Measurements from ENCODE around the gene KCNQ4.

The KCNQ4 gene

DNA sequence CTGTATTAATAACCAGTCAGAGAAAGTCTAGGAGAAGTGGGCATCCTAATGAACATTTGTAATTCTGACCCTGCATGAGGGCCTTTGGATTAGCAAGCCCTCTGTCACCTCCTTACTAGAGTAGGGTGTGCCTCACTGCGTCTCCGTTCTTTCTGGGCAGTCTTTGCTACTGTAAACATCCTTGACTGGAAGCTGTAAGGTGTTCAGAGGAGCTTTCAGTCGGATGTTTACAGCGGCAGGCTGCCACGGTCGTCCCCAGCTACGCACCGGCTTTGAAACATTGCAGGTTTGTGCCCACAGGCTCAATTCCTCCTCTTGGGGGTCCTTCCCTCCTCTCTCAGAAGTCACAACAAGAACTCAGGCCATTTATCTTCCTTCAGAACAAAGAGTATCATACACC, 29.4 kb upstream of the KCNQ4 start:
- no peak for DNase-seq (ENCODE audit: low read depth in 3 of 3, low spot score in 1 of 3)

DNA sequence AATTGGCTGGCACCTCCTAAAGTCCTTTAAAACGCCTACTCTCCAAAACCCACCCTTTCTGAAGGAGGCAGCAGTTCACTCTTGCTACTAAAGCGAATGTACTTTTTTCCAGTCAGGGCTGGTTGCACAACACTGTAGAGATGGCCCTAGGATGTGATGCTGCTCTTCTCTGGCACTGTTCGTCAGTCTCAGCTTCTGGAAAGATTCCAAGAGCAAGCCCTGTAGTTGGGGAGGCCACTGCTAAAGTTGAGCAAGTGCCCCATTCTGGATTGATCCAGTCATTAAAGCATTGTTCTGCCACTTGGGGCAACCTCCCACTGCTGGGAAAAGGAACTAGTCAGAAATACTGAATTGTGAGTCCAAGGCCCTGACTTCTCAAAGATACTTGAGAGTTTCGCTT, 28.5 kb upstream of the KCNQ4 start:
- DNase-seq (ENCODE audit: low read depth in 3 of 3, low spot score in 1 of 3), result no peak

DNA sequence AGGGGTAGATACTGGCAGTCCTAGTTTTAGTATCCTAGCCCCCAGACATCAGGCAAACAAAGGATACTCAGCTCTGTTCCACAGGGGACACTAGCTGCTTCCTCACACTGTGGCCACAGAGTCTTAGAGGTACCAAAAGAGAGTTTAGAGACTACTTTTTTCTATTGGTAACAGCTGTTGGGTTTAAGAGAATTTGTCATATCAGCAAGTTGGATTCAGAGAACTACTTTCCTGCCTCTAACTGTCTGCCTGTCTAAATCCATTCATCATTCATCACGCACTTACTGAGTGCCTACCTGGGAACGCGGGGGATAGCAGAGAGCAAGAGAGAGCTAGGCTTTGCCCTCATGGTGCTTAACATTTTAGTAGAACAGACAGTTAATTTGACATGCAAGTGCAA, 27.1 kb upstream of the KCNQ4 start:
- DNase-seq (ENCODE audit: low read depth in 3 of 3, low spot score in 1 of 3), result no peak

DNA sequence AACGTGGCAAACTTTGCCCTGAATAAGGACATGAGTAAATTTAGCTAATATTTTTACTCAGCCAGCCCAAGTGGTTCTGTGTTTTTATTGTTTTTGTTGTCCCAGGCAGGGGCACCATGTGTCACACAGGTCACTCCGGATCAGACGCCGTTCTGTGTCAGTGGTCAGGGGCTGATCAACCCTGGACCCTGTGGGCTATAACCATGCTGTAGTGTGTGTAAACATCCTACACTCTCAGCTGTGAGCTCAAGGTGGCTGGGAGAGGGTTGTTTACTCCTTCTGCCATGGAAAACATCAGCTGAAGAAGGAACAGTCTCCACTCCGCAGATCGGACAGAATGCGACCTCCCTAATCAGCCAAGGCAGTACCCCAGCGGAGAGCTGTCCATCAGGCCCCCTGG, 26.5 kb upstream of the KCNQ4 start:
- DNase-seq (ENCODE audit: low read depth in 3 of 3, low spot score in 1 of 3), result no peak

DNA sequence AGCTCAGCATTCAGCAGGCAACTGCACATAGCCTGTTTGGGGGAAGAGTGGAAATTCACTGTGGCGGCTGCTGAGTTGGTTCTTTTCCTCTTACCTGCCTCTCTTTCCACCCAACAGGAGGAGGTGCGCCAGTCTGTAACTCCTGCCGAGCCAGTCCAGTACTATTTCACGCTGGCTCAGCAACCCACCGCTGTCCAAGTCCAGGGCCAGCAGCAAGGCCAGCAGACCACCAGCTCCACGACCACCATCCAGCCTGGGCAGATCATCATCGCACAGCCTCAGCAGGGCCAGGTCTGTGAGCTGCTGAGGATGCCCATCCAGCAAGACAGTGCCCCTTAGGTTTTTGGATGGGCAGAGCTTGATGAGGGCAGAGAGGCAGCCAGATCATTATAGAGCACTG, 25.6 kb upstream of the KCNQ4 start:
- DNase-seq (ENCODE audit: low read depth in 3 of 3, low spot score in 1 of 3), result no peak

DNA sequence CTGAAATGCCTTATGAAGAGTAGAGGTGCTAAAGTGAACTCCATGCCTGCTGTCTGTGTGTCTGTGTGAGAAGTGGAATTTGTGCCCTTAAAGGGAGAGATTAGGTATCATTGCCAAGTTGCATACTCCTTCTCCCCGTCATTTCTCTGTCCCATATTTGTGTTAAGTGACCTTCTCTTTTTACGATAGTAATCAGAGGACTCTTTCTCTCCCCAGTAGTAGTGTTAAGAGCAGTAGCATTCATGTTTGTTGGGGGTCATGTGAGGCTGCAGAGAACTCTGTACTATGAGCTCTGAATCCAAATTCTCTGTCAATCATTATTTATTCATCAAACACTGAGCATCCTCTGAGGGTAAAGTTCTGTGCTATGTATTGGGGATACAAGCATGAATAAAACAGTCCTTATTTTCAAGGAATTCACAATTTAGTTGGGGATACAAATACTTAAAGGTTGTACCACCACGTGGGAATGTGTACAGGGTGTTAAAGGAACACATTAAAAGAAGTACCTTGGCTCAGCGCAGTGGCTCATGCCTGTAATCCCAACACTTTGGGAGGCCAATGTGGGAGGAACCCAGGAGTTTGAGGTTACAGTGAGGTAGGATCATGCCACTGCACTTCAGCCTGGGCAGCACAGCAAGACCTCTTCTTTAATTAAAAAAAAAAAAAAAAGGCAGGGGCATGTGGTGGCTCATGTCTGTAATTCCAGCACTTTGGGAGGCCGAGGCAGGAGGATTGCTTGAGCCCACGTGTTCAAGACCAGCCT, 24.8 kb upstream of the KCNQ4 start:
- no peak for DNase-seq (ENCODE audit: low read depth in 3 of 3, low spot score in 1 of 3)

DNA sequence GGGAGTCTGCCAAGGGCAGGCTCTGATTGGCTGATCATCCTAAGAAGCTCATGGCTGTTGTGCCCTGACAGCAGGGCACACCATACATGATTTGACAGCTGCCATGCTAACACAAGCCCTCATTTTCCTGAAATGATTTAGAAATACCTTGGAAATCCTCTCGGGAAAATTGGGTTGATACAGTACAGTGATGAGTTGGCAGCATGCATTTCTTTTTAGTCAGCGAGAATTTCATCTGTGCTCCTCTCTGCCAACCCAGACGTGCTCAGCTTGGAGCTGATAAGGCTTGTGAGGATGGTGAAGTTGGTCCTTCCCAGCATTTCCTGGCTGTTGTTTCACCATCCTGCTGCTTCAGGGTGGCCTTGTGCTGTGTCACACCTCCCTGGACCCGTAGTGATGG, 22.6 kb upstream of the KCNQ4 start:
- DNase-seq (ENCODE audit: low read depth in 3 of 3, low spot score in 1 of 3), result no peak

DNA sequence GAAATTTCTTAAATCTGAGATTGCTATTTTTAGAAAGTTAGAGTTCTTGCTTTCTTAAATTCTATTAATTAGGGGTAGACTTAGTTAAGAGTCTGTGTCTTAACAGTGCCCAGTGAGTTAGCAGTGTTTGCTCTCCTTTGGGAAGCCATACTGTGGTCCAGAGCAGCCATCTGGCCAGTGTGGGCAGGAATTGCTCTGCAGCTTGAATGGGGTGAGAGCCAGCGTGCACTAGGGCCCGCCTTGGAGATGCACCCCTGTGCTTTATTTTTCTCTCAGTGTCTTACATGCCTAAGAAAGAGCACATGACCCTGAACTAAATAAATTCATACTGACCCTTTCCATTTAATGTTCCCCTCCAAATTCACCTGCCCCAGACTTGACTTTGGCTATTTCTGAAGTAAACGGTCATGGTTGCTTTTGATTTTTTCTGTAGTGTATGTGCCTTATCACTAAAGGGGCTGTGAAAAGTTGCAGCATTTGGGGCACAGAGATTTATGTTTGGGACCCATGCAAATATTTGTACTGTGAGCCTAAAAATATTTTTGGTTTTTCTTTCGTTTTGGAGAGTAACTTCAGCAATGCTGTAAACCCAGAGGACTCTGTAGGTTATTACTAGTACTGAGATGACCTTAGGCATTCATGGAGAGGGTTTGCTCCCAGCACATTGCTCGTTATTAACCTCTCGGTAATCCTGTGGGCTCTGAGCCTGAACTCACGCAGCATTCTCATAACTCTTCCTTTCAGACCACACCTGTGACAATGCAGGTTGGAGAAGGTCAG, 21.3 kb upstream of the KCNQ4 start:
- no peak for DNase-seq (ENCODE audit: low read depth in 3 of 3, low spot score in 1 of 3)

DNA sequence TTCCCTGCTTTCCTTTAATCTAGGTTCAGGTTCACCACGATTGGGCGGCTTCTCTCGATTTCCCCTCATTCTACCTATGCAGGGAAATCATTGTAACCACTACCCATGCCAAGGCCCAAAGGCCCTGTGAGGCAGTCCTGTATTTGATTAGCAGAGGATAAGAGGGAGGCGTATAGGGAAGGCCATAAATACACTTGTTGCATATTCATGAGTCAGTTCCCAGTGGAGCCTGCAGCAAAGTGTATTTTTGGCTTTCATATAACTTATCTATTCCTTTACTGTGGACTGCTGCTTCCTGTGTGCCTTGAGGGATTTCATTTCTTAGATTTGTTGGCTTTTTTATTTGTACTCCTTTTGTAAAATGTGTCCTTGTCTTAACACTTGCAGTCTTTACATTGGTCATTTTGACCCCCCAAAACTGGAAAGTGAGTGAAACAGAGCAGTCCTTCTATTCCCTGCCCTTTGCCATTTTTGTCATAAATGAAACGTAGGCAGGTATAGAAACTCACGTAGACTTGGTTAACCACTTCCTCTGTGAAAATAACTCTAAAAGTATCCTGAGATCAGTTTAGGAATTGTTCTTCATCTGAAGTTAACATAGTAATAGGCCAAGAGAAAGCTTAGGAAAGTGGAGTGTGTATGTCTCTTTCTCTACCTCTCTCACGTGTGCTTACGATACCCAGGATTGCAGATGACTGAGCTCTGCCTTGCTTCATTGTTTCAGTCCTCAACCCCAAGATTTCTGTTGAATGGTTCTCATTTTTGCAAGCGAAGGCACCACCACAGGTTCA, 19.6 kb upstream of the KCNQ4 start:
- no peak for DNase-seq (ENCODE audit: low read depth in 3 of 3, low spot score in 1 of 3)

DNA sequence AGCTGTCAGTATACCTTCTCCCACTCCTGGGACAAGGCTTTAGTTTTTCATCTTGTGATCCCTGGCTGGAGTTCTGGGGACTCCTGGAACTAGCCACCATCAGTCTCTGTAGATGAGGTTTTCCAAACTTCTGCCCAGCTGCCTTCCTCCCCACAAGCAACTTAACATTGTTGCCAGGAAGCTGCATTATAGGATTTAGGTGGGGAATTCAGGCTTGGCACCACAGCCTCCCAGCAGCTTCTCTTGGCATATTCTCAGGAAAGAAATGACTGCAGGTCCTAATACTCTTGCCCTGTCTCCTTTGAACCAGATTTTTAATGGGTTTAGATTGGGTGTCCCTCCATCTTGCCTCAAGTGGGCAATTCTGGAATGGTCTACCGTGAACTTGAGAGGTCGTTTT, 18.6 kb upstream of the KCNQ4 start:
- no peak for DNase-seq (ENCODE audit: low read depth in 3 of 3, low spot score in 1 of 3)

DNA sequence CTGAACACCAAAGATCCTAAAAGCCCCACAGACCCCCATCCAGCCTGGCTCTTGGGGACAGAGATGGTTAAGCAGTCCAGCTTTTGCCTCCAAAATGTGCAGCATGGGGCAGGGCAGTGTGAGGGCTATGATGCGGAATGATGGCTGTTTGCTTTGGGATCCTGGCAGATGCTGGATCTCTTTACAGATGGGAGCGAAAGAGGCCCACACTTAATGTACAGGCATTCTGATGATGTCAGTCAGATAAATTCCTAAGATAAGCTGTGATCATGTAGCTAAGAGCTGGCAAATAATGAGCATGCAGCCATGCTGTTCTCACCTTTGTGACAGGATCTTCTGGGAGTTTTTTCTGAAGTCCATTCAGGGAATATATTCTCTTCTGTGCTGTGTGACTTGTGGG, 17.6 kb upstream of the KCNQ4 start:
- no peak for DNase-seq (ENCODE audit: low read depth in 3 of 3, low spot score in 1 of 3)

DNA sequence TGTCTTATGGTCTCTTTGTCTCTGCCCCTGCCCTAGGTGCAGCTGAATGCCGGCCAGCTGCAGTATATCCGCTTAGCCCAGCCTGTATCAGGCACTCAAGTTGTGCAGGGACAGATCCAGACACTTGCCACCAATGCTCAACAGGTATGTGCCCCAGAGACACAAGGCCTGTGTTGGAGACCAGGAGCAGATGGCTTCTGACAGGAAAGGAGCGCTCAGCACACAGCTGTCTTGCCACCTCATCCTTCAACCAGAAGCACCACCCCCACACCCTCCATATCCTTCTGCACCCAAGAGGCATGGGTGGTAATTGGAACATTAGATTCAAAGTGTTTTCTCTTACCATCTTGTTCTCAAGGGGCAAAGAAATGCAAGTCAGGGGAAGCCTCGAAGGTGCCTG, 17.0 kb upstream of the KCNQ4 start:
- DNase-seq (ENCODE audit: low read depth in 3 of 3, low spot score in 1 of 3), result no peak

DNA sequence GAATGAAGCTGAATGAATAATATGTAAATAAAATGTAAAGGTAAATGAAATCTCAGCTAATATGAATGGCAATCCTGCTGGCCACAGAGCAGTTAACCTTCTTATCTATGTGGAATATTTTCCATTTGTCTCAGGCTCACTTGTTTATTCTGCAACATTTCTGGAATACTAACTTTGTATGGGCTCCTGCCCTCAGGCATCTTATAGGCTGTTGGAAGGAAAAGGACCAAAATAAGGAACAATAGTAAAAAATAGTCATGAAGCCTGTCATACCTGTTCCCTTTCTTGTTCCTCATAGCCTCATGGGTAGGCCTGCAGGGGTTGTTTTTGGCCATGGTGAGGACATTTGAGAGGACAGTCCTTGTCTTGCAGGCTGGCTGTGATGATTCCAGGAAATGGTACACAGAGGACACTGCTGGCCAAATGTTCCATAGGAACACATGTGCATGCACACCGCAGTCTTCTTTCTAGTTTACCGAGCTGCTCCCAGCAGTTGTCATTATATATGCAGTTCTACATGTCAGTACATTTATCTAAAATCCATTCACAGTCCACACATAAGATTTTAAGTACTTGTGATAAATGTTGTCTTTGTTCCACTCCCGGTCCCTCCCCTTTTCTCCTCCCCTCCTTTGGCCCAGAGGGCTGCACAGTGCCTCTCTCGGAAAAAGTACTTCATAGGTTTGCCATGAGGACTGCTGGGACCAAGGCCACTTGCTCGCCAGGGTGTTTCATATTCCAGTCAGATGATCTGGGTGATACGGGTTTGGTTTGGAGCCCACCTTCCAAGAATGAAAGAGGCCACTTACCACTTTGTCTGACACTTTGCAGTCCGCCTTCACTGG, 15.2 kb upstream of the KCNQ4 start:
- no peak for DNase-seq (ENCODE audit: low read depth in 3 of 3, low spot score in 1 of 3)

DNA sequence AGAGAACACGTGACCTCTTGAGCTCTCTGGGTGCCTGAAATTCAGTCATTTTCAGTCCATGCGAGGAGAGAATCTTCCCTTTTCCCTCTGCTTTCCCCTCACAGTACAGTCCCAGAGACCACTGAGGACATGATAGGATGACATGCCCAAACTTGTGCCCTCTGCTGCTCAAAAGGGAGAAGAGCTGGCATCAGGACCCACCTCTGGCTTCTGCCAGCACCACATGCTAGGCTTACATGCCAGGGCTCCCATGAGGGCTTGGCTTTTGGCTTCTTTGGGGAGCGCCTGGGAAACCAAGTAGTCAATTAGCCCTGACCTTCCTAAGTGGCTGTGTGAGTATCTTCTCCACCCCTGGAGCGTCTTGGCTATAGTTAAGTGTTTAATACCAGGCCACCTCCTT, 13.8 kb upstream of the KCNQ4 start:
- no peak for DNase-seq (ENCODE audit: low read depth in 3 of 3, low spot score in 1 of 3)

DNA sequence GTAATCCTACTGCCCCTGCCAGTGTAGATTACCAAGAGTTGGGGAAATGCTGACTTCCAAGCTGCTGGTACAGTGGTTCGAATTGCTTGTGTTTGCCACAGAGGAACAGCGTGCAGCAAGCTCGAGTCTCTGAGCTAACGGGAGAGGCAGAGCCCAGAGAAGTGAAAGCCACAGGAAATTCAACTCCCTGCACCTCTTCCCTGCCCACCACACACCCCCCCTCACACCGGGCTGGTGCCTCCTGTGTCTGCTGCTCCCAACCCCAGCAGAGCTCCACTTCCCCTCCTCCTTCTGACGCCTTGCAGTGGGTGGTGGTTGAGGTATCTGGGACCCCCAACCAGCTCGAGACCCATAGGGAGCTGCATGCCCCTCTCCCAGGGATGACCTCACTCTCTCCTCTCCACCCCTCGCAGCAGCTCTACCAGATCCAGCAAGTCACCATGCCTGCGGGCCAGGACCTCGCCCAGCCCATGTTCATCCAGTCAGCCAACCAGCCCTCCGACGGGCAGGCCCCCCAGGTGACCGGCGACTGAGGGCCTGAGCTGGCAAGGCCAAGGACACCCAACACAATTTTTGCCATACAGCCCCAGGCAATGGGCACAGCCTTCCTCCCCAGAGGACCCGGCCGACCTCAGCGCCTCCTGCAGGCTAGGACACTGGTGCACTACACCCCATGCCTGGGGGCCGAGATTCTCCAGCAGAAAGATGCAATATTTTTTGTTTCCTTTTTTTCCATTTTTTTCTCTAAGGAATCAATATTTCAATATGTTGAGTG, 13.1 kb upstream of the KCNQ4 start:
- no peak for DNase-seq (ENCODE audit: low read depth in 3 of 3, low spot score in 1 of 3)

DNA sequence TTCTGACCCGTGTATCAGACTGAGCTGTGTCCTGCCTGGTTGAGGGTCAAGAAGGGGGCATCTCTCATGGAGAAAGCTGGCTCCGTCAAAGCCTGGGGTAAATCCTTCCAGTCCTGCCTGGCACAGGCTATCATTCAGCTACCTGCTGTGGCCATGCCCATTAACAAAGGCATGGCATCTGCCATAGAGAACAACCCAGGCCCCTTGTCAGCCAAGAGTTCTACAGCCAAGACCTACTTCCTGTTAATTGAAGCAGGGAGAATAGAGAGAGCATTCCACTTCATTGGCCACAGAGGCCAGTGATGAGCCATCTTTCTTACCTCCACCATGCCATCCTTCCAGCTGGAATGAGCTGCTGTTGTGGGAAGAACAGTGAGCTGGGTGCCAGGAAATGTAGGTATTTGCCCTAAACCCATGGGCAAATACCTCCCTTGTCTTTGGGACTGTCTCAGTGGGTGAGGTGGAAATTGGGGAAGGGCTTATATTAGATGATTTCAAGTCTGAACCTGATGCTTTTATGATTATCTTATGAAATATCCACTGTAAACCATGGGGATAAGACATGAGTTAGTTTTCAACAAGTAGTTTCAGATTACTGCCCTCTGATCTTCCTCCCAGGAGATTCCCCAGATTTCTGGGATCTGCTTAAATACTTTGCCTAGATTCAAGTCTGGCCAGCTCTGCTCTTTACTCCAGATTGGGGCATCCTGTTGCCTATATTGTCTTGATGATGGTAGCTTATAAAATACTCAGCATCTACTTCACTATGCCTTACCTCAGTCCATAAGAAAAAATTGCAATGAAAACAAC, 11.2 kb upstream of the KCNQ4 start:
- no peak for DNase-seq (ENCODE audit: low read depth in 3 of 3, low spot score in 1 of 3)

DNA sequence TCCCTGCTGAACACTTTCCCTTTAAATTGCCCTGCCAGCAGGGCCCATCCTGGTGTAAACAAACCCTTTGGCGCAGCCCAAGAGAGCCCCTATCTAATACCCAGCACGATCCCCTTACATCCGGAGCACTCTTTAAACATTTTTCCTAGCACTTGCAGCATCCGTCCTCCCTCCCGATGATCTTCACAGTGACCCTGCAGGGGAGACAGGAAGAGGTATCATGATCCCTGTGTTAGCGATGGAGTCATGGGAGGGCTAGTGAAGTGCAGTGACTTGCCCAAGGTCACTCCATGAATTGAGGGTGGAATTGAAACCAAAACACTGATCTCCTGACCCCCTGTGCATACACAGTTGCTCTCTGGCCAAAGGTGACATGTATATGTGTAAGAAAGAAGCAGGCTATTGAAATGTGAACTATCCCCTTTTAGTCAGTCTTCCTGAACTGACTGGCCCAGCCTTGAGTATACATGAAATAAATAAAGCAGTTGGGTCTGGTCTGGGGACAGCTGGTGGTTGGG, 9.8 kb upstream of the KCNQ4 start:
- no peak for DNase-seq (ENCODE audit: low read depth in 3 of 3, low spot score in 1 of 3)

DNA sequence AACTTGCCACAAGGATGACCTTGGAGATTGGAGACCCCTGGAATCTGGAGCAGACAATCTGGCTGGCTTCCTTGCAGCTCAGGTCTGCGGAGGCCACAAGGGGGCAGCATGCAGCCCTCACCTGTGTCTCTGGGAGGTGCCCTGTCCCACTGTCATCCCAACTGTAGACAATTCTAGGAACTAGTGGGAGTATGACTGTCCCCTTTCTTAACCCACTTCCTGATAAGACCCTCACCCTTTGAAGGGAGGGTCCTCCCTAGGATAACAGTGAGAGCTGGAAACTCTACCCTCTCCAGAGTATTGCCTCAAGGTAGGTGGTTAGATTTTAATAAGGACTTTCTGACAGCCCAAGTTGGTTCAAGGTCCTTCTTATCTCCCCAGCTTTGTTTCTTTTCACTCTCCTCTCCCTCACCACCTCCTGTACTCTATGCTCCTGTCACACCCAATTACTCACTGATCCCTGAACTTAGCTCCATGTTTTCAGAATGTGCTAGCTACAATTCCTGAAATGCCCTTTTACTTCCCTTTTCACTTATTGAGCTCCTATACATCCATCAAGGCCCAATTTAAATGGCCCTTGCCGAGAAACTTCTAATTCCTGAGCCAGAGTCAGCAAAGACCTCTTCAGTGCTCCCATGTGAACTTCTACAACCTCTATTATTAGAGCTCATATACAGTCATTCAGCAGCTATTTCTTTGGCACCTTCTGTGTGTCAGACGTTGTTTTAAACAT, 9.2 kb upstream of the KCNQ4 start:
- DNase-seq (ENCODE audit: low read depth in 3 of 3, low spot score in 1 of 3), result peak; percentile 12 to 53 (median 40)

Measured in stimulated activated CD4-positive, alpha-beta T cell treated with anti-CD3 and anti-CD28 coated beads, TNF-alpha, amount 100 ng/mL, for 1 hour (primary cell).